ENCODE data around the gene PEX1. TPM values are rescaled to one million over a fixed set of nuclear protein-coding genes. Genes with fewer than 3 reads are reported as not detected.

Gene PEX1
- 3.9 to 7.4 TPM (median 5.5 TPM) in 5 replicates for total RNA-seq (2022; extraction: Qiagen RNA extraction; ENCODE audit: low read depth)

DNA sequence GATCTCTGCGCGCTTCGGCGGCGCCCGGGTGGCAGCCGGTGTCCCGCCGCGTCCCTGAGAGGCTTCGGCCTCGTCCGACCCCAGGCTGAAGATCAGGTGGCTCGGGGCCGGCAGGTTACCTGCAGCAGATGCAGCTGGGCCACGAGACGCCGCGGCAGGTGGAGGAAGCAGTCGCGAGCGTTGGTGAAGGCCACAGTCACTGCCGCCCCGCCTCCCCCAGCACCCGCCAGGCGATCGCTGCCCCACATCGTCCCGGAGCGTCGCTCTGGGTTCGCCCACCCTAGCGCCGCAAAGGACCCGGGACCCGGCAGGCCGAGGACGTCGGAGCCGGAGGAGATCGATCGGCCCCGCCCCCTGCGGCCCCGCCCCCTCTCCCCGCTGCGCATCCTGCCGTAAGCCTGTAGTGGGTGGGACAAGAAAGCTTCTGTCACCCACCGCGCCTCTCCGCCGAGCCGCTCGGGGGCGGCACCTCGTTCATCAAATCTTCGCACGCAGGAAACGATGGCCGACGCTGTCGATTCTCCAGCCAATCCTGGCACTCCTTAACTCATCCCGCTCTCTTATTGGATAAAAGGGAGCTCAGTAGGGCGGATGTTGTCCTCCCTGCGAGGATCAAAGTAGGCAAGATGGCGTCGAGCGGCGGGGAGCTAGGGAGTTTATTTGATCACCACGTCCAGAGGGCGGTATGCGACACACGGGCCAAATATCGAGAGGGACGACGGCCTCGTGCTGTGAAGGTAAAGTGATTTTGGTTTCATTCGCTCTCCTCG lies at the start of gene PEX1, which contains the start of gene RBM48:
Gene PEX1, minus strand, starts transcription at position 333 of the 770 bp plus-strand sequence. Its CDS starts 85 bp downstream, at position 248.
Gene RBM48, plus strand, starts transcription at position 608 of the 770 bp plus-strand sequence. Its CDS starts 19 bp downstream, at position 627.

DNA sequence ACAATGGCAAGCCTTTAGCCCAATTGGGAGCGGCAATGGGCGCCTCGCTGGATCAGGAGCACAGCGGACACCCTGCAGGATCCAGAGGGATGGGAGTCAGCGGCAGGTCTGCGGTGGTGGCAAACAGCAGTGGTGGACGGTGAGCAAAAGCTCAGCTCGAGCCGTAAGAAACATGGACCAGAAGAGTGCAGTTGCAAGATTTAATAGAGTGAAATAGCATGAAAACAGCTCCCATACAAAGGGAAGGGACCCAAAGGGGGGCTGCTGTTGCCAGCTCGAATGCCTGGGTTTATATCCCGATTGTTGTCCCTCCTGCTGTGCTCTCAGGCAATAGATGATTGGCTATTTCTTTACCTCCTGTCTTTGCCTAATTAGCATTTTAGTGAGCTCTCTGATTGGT lies 50.6 kb downstream of the PEX1 start, which contains the start of gene ERVW-1:
Gene ERVW-1, minus strand, starts transcription at position 266 of the 400 bp plus-strand sequence. CDS start 7,565 bp downstream, outside the sequence.

DNA sequence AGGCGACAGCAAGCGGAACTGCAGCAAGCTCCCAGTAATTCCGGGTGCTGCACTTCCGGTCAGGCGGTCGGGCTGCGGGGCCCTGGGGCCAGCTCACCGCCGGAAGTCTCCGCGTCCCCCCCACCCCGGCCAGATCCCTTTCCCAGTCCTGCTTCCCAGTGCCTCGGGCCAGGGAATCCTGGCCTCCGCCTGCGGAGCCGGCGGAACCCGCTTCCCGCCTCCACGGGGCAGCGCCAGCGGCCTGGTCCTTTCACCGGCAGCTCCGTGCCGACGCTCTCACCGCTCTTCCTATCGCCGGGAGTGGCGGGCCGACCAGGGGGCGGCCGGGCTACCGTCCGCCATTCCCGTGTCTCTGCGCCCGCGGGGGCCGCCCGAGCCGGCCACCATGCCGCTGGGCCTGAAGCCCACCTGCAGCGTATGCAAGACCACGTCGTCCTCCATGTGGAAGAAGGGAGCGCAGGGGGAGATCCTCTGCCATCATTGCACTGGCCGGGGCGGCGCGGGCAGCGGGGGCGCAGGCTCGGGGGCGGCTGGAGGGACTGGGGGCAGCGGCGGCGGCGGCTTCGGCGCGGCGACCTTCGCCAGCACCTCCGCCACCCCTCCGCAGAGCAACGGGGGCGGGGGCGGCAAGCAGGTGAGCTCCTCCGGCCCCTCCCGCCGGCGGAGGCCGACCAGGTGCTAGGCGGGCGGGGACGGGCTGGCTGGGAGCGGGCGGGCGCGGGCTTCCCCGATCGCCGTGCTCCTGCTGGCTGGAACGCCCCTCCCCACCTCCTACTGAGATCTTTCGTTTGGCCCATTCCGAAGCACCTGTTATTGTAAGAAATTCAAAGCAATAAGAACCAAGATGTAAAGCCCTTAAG lies 80.7 kb downstream of the PEX1 start, which contains the start of gene GATAD1:
Gene GATAD1, plus strand, starts transcription at position 138 of the 860 bp plus-strand sequence. Its CDS starts 248 bp downstream, at position 386.

Other genes starting within 250 kb of the PEX1 start
- gene GATAD1, start 81.0 kb downstream of the PEX1 start, total RNA-seq (2022; extraction: Qiagen RNA extraction; ENCODE audit: low read depth) = 13.6 to 21.0 TPM (median 18.4 TPM) in 5 replicates
- gene ERVW-1, start 50.6 kb downstream of the PEX1 start, total RNA-seq (2022; extraction: Qiagen RNA extraction; ENCODE audit: low read depth) = not detected in 5 replicates
- 6.2 to 8.9 TPM (median 6.4 TPM) in 5 replicates for gene RBM48, start 275 bp upstream of the PEX1 start, total RNA-seq (2022; extraction: Qiagen RNA extraction; ENCODE audit: low read depth)
- gene FAM133B, start 61.9 kb upstream of the PEX1 start, total RNA-seq (2022; extraction: Qiagen RNA extraction; ENCODE audit: low read depth) = 21.0 to 30.0 TPM (median 24.6 TPM) in 5 replicates